Measurements from ENCODE around the gene ZNF554.

GRCh38 chr19:2802826-2803225 is 16.8 kb upstream of the ZNF554 start:
- TF ChIP-seq NFRKB (IDR thresholded peaks at IDR 0.05) (no peak), BHLHE40 (IDR thresholded peaks at IDR 0.05; ENCODE audit: borderline replicate concordance) (no peak), HDGF (IDR thresholded peaks at IDR 0.05; ENCODE audit: borderline replicate concordance) (no peak), SUZ12 (IDR thresholded peaks at IDR 0.05) (no peak), LEF1 (IDR thresholded peaks at IDR 0.05; ENCODE audit: borderline replicate concordance) (no peak), SP1 (IDR thresholded peaks at IDR 0.05) (no peak), FOXM1 (IDR thresholded peaks at IDR 0.05; ENCODE audit: borderline replicate concordance) (no peak), L3MBTL2 (conservative IDR thresholded peaks at IDR 0.05) (no peak), TARDBP (IDR thresholded peaks at IDR 0.05) (no peak), ELF4 (IDR thresholded peaks at IDR 0.05) (no peak)

Data from HEK293T (cell line).